HG03439 (cell line): ENCODE results near the gene TNS3.

Experiments used
- ATAC-seq: cut with Tn5 transposase; IDR thresholded peaks from one replicate; pipeline ENCODE4 v1.9.1; 2021; ENCODE audit warnings: mild to moderate bottlenecking, moderate library complexity; ENCODE audit not compliant: unreplicated experiment

Gene TNS3

GRCh38 chr7:47508389-47509380 lies 73.2 kb downstream of the TNS3 start:
- ATAC-seq, result no peak

DNA sequence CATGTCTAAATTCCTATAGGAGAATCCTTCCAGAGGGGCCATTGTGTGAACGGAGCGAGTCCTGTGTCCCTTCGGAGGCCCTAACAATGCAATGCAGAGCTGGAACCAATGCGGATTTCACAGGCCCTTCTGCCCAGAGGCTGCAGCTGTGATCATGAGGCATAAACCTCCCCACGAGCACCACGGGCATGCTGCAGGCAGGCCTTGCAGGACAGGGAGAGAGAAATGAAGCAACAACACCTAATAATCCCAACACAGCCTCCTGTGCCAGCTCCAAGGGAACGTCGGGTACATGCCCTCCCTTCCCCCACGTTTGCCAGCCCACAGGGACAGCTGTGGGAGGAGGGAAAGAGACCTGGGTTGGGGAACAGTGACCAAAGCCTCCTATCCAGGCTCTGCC lies 74.4 kb downstream of the TNS3 start:
- no peak for ATAC-seq

GRCh38 chr7:47506382-47507339 lies 75.2 kb downstream of the TNS3 start:
- ATAC-seq, result no peak

DNA sequence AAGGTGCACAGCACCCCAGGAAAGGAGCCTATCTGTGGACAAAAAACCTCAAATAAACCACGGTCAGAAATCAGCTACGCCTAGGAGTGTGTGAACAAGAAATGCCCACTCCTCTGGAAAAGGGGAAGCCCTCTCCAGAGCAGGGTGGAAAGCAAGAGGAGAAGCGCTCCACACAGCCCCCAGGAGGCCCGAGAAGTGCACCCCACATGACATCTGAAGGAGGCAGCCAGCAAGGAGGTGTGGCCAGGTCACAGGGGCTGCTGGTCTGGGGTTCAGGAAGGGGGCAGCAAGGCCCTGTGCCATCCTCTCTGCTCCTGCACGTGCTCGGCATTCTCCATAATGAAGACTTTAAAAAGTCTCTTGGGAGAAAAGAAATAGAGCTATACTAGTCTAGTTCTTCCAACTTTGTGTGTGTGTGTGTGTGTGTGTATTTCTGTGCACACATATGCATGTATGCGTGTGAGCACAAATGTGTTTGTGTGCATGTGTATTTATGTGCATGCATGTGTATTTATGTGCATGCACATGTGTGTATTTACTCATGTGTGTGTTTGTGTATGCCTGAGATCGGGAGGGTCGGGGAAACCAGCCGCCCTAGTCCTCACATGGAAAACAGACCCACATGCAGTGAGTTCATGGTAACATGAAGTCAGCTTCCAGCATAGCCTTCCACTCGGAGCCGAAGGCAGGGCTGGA lies 76.5 kb downstream of the TNS3 start:
- ATAC-seq, result no peak

- ATAC-seq, result no peak
Observed at GRCh38 chr7:47504551-47505311, 77.2 kb downstream of the TNS3 start.

DNA sequence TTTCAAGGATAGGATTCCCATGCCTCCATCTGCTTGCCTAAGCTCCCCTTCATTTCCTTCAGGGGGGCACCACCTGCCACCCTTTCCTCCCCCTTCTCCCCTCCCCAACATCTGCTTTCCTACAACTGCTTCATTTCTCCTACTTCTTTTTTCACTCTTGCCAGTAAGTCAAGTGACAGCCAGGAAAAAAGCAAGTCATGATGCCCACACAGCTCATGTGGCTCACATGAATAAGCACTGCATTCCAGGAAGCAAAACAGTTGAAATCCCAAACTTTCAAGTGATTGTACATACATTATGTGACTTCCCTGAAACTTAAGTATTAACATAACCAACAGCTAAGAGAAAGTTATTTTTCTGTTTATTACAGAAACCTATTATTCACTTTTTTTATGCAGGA lies 78.6 kb downstream of the TNS3 start:
- ATAC-seq, result no peak

DNA sequence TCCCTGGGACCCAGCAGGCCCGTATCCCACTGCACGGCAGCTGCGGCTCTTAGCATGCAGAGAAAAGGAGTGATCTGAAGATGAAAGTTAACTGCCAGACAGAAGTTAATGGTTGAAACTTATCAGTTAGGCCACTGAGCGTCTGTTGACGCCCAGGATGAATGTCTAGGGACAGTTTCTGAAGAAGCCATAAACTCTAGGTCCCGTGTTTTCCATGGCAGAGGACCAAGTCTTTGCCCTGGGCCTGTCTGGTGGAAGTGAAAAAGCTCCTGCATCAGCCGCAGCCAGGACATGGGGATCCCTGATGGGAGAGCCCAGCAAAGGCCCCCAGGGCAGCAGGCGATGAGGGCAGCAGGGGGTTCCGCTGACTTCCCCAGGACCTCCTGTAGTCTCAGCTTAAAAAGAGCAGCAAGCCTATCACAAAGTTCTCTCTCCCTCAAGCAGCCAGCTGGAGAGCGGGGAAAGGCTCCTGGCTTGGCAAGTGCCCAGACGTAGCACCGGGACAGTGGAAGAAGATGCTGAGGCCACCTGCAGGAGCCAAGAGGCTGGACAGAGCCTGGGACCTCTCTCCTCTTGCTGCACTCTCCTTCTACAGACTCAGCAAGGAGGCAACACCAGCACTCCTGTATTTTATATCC lies 79.6 kb downstream of the TNS3 start:
- no peak for ATAC-seq

DNA sequence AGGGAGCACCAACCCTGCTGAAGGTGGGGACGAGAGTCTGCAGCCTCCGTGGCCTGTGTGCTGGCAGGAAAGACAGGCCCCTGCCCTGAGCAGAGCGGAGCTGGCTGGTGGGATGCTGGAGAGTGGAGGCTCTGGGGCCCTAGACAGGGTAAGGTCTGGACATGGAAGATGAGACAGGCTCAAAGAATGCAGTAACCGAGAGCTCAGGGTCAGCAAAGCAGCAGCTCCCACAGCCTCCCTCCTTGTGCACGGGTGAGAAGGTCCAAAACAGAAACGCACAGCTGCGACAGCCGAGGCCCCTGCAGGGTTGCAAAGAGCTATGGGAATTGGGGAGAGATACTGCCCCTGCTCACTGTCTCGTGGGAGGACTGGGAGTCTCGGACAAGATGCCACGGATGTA lies 80.5 kb downstream of the TNS3 start:
- ATAC-seq, result no peak

DNA sequence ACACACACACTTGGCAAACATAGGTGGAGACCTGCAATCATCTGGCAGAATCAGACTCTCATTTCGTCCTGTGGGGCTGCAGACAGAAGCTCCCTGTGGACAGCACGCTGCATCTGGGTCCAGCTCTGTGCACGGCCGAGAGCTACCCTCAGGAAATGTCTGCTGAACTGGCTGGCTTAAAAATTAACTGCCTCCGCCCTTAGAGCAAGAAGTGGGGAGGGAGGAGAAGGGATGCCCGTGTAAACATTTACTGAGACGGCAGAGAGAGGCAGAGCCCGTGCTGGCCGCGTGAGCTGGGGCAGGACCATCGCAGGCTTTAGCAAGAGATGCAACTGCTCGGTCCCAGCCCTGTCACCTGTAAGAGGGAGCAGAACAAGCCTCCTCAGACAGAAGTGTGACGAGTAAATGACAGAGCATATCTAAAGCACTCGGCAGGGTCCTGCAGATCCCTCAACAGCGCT lies 81.8 kb downstream of the TNS3 start:
- ATAC-seq, result no peak

GRCh38 chr7:47498229-47499056 lies 83.5 kb downstream of the TNS3 start:
- ATAC-seq, result no peak

DNA sequence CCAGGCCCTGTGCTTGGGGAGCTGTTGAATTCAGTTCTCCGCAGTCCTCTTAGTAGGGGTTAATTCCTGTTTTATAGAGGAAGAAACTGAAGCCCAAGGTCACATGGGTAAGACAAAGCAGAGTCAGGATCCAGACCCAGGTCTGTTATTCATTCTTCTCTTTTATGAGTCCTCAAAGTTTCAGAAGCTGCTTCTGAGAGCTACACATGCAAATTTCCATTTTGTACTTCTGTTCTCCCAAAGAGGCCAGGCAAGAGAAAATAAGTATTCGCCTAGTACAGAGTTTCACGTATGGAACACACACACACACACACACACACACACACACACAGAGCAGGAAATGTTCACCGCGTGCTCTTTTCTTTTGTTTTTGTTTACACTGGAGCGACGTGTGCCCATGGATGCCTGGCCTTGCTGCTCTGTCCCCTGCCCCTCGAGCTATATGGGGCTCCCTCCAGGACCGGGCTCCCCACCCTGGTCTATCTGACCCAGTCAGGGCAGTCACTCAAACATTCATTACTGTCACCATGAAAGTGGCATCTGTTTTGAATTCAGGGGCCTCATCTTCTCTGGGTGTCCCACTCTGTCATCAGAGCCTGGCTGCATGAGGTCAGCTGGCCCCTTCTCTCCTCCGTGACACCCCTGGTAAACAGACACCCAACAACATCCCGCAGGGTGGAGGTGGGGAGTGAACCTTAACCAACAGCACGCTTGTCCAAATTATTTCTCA lies 84.4 kb downstream of the TNS3 start:
- ATAC-seq, result peak; percentile 77

DNA sequence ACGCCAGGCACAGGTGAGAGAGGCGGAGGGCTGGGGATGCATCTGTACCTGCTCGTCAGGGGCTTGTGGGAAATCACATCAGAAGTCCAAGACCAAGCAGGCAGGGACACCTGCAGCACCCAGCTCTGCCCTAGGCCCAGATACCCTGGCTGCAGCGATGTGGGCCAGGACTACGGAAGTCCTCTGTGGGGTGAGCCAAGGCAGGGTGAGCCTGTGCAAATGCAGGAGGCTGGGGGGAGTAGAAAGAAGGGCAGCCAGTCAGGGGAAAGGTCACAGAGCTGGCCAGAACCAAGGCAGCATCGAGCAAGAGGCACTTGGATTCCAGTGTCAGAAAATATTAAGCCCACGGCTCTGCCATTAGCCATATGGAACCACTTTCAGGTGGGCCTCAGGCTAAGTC lies 85.2 kb downstream of the TNS3 start:
- ATAC-seq, result no peak

GRCh38 chr7:47496056-47496665 lies 85.8 kb downstream of the TNS3 start:
- ATAC-seq, result no peak

- no peak for ATAC-seq
Observed at GRCh38 chr7:47493976-47494911, 87.7 kb downstream of the TNS3 start.

DNA sequence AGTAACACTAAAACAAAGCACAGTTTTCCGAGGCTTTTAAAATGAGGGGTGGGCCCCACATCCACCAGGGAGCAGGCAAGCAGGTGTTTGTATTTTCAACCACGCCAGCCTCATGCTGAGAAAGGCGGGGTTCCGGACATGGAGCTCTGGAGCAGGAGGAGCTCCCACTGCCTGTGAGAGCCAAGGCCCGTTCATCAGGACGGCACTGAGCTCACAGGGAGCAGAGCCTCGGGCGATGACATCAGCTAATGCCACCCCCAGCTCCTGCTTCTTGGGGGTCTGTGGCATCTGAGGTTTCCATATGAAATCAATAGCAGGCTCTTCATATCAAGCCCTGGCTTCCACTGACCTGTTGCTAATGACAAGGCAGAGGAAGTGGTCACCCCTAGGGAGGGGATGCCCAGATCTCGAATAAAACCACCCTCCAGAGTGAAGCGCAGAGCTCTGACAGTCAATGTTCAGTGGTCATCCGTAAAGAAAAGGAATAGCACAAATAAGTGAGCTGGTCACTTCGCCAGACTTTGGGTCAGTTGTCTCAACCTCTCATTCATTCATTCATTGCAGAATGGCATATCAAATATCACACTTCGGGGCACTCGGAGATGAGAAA lies 89.1 kb downstream of the TNS3 start:
- ATAC-seq, result no peak
